ENCODE results near the gene WNT1. TPM values are rescaled to one million over a fixed set of nuclear protein-coding genes. Genes with fewer than 3 reads are reported as not detected.

WNT1 gene
- total RNA-seq, 1 experiment from 2014 or later = not detected

DNA sequence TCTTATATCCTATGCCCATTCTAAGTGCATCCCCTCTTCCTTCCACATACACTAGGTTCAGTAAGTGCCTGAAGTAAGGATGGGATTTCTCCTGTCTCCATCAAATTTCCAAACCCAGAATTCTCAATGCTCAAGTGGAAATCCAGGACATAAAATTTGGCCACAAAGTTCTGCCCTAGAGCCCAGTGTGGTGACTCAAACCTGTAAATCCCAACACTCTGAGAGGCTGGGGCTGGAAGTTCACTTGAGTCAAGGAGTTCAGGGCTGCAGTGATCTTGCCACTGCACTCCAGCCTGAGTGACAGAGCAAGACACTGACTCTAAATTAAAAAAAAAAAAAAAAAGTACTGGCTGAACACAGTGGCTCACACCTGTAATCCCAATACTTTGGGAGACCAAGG, 16.3 kb upstream of the WNT1 start:
- Histone ChIP-seq H3K18ac (ENCODE audit: insufficient read length, low read depth, low read length) (no peak overlapping the region), H2BK15ac (ENCODE audit: low read depth, low read length) (no peak overlapping the region), H2AFZ (ENCODE audit: low read length) (no peak overlapping the region), H4K20me1 (ENCODE audit: control insufficient read depth, insufficient read depth, insufficient read length) (no peaks in the 10 kb centered on the region), H2BK20ac (ENCODE audit: low read depth, low read length, poor library complexity, severe bottlenecking) (no peak overlapping the region), H2AK5ac (ENCODE audit: insufficient read length, low read length) (no peak overlapping the region), H3K14ac (ENCODE audit: insufficient read depth, low read length) (no peak overlapping the region), H3K79me1 (ENCODE audit: insufficient read depth, low read depth, low read length, poor library complexity, severe bottlenecking) (no peaks in the 10 kb centered on the region), H3K9me3 (ENCODE audit: control insufficient read depth, low read depth, low read length) (no peaks in the 10 kb centered on the region), H3K27me3 (ENCODE audit: insufficient read depth, low read length) (no peaks in the 10 kb centered on the region; the same call in 1 of the 2 replicates), H3T11ph (ENCODE audit: low read length) (no peak overlapping the region), H4K5ac (ENCODE audit: insufficient read length, low read depth, low read length) (no peak overlapping the region), H3K23me2 (ENCODE audit: insufficient read length, low read depth, low read length, poor library complexity, severe bottlenecking) (peaks cover 5% of the 10 kb centered on the region), H2BK12ac (ENCODE audit: insufficient read length, low read depth, low read length) (no peak overlapping the region), H3K79me2 (ENCODE audit: insufficient read depth, low read length) (no peaks in the 10 kb centered on the region), H2BK5ac (ENCODE audit: insufficient read length, low read length) (no peak overlapping the region), H3K4me1 (ENCODE audit: insufficient read depth, low read length) (peaks cover 9% of the 10 kb centered on the region; the same call in 1 of the 2 replicates), H3K4me2 (ENCODE audit: insufficient read depth, insufficient read length, low read length) (no peak overlapping the region), H3K23ac (ENCODE audit: insufficient read length, low read depth, low read length) (no peak overlapping the region), H3K56ac (ENCODE audit: insufficient read length, low read depth, low read length) (no peak overlapping the region), H3K9ac (ENCODE audit: extremely low read depth, insufficient read length, low read length) (no peak overlapping the region), H4K8ac (replicated peaks; ENCODE audit: insufficient read length, low read depth, low read length) (no peak overlapping the region), H3K27ac (ENCODE audit: insufficient read length, low read depth, low read length) (no peak overlapping the region), H4K91ac (ENCODE audit: insufficient read length, low read depth, low read length) (no peak overlapping the region), H3K4ac (ENCODE audit: low read depth, low read length) (no peak overlapping the region), H2BK120ac (ENCODE audit: low read depth, low read length, poor library complexity, severe bottlenecking) (no peak overlapping the region)
- Mint-ChIP-seq H3K27me3 (ENCODE audit: low read depth) (peaks cover 11% of the 10 kb centered on the region), H3K4me1 (peaks cover 30 to 33% of the 10 kb centered on the region in 2 experiments), H3K9me3 (no peaks in the 10 kb centered on the region; a peak in 1 of 5 replicates), H3K27ac (no peak overlapping the region), H3K4me3 (no peak overlapping the region), H3K36me3 (ENCODE audit: insufficient read depth in 1 of 3, low read depth in 3 of 3) (peaks cover 0 to 2% (median 0%) of the 10 kb centered on the region in 3 experiments; a peak in 1 of 7 replicates)
- no peak for TF ChIP-seq CTCF (conservative IDR thresholded peaks at IDR 0.05)
- no peak for DNase-seq

Data from H9 (cell line).